NCI-H1436 (cell line): ENCODE results near the gene THRB.

Experiments
- DNase-seq: peaks from one replicate; lab custom pipeline; 2025; lab: John Stamatoyannopoulos, UW

The THRB gene

DNA sequence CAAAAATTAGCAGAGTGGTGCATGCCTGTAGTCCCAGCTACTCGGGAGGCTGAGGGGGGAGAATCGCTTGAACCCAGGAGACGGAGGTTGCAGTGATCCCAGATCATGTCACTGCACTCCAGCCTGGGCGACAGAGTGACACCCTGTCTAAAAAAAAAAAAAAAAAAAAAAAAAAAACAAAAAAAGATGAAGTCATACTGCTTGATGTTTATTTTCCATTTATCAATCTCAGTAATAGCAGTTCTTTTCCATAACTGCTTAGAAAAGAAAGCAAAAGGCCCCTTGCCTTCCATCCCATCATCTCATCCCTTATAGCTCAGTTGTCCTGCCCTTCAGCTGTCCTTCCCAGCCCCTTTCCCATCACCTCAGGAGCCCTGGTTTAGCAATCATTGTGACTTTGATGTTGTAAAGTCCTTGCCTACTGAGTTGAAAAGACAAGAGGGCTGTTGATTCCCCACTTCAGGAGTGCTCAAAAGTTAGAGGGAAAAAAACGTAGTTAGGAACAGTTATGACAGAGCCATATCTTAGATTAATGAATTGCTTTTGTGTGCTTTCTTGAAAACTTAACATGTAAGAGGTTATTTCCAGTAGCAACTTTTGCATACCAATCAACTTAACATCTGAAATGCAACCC, 18.0 kb upstream of the THRB start:
- DNase-seq: no peak

DNA sequence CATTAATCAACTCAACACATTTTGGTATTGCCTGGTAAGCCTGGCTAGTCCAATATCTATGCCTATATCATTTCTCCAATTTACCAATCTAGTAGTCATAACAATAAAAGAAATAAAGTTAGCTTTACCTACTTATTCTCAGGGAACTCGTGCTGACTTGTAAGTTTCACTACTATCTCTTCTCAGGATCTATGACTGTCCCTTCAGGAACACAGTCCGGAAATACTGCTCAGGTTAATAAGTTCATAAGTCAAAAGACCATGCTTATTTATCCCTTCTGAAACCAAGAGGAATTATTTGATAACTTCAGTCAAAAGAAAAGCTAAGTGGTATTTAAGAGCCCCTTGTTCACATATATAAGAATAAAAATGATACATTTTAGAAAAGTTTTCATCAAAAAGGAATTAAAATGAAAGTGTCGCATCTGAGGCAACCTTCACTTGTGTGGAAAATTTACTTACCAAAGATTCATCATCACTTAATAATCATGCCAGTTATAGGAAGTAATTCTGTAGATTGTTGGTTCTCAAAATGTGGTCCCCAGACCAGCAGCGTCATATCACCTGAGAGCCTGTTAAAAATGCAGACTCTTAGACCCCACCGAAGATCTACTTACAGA, 15.5 kb upstream of the THRB start:
- DNase-seq: no peak

DNA sequence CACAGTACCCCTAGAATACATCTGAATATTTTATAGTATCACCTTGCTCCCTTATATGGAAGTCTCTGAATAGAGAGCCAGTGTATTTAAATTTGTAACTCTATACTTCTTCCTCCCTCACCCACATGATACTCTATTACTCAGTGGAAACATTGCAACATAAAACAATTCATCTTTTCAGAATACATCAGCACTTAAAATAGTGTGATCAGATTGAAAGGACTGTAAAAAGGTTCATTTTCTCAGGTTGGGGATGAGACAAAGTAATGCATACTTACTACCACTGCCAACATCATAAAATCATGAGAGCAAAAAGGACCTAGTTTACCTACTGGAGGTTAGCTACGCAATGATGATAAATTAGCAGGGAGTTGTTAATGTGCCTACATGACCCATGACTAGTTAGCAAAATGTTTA, 13.8 kb upstream of the THRB start:
- DNase-seq: no peak

DNA sequence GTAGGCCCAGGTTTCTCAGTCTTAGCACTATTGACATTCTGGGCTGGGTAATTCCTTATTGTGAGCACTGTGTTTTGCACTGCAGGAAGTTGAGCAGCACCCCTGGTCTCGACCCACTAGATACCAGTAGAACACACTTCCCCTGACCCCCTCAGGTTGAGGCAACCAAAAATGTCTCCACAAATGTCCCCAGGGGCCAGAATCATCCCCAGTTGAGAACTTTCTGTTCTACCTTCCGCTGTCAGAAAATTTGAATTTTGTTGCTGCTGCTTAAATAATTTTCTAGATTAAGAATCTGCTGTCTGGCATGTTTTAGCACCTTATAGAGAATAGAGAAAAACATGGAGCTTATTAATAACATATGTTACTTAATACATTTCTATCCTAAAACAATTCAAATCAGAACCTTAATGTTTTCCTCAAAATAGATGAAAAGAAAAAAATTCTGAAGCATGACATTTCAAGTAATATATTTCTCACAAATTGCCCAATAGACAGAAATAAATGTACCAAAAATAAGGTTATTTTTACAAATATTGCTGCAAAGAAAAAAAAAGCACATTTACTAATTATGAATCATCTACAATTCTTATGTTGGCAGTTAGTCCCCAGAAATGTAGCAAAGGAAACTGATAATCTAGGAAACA, 13.2 kb upstream of the THRB start:
- no peak for DNase-seq

DNA sequence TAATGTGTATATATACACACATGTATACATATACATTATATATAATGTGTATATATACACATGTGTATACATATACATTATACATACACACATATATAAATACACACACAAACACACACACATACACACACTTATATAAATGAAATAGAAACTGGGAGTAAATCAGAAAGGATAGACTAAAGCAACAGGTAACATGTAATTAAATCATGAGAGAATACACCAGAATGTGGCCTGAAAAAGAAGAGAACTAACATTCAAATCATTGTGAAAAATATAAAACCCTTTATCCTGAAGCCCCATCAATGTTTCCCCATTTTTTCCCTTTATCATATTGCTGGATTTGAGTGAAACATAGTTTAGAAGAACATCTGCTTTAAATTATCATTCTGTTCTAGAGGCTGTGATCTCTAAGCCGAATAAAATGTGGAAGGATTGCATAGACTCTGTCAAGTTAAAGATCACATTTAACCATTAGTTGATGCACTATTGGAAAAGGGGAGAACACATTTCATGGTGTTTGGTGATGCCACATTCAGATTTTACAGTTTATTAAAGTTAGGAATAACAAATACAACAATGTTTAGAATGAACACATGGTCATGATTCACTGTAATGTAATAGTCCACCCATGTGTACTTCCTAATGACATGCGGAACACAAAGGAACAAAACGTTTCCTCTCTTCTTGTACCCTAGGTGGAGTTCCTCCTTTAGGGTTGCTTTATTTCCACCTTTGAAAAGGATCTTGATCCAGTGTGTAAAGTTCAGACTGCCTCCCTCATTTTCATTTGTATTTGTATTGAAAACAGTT, 12.5 kb upstream of the THRB start:
- DNase-seq: no peak

DNA sequence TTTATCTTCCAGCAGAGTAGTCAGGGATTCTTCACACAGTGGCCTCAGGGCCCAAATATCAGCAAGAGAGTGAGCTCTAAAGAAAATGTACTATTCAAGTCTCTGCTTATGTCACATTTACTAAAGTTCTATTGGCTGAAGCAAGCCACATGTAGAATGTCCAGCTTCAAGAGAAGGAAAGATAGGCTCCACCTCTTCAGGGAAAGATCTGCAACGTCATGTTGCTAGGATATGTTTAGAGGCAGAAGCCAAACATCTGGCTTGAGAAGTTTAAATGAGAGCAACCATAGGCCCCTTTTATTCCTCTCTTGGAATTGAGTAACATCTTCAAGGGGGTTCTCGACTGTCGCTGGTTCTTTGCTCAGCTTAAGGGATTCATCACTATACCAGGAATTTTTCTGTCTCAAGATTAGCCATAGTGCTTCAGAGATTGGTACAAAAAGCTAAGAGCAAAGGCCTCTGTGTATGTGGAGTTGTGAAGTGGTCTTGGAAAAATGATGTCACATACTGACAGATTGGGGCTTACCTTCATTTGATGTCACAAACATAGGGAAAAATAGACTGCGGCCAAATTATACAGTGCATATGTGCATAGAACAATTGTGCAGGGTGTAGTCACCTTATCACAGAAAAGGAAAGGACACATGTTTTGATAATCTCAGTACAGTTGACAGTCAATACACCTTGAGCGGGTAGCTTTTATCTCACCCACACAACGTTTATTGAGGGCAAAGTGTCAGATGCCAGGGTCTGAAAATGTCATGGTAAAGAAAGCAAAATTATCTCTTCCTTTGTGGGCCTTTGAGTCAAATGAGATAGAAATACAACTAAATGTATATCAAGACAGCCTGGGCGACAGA, 11.3 kb upstream of the THRB start:
- DNase-seq: no peak

DNA sequence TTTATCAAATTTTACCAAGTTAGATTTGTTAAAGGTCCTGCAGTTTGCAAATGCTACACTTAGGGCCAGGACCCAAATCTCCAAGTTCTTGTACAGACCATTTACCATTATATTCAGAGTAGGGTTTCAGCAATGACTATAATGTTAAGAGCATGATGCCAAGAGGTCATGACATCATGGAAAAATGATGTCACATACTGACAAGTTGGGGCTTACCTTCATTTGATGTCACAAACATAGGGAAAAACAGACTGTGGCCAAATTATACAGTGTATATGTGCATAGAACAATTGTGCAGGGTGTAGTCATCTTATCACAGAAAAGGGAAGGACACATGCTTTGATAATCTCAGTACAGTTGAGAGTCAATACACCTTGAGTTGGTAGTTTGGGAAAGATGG, 10.1 kb upstream of the THRB start:
- no peak for DNase-seq

DNA sequence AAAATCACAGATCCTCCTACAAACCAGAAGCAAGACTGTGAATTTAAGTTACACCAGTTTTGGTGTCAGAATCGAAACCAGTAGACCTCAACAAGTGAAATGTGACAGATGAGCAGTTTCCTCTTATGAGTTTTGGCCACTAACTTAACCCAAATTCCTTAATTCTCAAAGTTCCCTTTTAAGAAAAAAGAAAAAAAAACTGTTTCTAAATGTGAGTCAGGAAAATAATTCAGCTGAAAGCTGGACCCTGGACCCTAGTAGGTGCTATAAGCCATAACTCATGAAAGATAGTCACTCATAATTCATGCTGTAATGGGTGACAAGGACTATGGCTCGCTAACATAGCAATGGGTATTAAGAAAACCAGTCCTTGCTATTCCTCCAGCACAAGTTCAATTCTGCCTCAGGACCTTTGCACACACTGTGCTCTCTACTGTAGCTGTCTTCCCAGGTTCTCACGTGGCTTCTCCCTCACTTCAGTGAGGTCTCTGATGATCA, 9.0 kb upstream of the THRB start:
- no peak for DNase-seq

DNA sequence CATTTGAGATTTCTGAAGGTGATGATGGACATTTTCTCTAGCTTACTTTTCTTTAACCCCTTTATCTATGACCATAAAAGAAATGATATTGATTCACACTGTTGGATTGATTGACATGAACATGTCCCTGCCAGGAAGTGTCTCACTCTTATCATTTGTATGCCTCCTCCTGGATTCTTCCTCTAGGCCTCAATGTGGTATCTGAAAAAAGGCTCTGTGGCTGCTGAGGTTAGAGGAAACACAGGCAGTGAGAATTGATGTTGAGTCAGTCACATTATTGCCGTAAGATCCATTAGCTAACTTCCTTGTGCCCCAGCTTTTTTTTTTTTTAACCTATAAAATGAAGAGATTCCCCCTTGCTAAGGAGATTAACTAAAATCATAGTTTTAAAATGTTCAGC, 8.0 kb upstream of the THRB start:
- DNase-seq: no peak

DNA sequence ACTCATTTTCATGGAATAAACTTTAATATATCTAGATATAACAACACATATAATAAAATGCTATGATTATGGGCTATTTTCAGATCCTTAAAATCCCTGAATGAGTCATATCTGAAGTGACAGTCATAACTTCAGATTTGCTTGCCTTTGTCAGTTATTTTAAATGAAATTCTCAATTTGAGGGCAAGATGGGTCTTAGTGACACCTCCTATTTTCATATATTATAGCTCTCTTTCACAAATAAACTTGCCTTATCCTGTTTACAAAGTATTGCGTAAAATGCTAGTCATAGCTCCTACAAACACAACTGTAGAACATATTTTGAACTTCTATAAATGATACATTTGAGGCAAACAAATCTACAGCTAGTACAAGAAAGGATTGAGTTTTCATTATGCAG, 6.2 kb upstream of the THRB start:
- no peak for DNase-seq

DNA sequence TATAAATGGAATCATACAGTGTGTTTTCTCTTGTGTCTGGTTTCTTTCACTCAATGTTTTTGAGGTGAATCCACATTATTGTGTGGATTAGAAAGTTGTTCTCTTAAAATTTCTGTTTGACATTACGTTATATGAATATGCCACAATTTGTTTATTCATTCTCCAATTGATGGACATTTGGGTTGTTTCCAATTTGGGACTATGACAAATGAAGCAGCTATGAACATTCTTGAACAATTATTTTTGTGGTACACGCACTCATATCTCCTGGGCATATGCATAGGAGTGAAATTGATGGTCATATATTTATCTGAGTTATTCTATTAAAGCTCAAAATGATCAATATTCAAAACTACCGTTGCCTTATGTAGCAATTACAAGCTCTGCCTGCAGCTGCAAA, 5.3 kb upstream of the THRB start:
- no peak for DNase-seq

DNA sequence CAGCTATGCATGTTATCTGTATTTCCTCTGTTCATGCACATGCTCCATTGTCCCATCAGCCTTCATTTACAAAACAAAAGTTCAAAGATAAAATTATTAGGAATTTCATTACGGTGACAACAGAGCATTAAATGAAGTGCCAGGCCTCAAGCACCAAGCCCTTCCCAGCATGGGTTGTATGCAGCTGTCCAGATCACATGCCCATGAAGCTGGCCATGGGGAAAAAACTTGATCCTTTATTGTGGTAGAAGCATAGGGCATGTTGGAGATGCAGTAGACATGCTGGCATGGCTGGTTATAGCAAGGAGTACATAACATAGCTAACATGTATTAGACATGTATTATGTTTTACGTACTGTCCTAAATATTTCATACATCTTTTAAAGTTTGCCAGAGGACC, 4.1 kb upstream of the THRB start:
- no peak for DNase-seq

DNA sequence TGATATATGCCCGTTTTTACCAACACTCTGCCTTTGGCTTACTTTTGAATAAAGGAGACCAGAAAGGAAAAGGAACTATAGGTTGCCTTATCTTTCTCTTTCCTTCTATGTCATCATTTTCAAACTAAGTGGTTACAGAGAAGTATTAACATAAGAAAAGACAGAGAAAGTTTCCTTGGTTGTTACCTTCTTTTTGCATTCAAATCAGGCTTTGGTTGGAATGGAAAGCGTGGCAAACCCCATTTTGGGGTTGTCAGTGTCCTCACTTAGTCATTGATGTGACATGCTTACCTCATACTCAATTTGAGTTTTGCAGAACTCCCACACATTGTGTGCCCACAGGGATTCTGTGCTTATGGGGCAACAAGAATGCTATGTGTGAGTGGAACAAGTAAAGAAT, 3.7 kb upstream of the THRB start:
- DNase-seq: no peak

DNA sequence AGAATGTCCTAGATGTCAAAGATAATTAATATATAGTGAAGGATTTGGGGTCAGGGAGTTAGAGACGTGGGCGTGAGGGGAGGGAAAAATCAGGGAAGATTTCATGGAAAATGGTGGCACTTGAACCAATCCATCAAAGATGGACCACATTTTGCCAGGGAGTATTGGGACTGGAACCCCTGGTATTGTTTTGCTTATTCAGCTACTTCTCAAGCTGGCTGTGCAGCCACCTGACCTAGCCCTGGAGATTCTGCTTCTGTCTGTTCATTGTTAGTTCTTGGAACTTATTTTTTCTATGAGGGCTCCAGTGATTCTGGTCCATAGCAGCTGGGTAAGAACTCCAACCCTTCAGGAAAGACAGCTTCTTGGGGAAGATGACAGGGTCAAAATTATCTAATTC, 3.3 kb upstream of the THRB start:
- DNase-seq: no peak

DNA sequence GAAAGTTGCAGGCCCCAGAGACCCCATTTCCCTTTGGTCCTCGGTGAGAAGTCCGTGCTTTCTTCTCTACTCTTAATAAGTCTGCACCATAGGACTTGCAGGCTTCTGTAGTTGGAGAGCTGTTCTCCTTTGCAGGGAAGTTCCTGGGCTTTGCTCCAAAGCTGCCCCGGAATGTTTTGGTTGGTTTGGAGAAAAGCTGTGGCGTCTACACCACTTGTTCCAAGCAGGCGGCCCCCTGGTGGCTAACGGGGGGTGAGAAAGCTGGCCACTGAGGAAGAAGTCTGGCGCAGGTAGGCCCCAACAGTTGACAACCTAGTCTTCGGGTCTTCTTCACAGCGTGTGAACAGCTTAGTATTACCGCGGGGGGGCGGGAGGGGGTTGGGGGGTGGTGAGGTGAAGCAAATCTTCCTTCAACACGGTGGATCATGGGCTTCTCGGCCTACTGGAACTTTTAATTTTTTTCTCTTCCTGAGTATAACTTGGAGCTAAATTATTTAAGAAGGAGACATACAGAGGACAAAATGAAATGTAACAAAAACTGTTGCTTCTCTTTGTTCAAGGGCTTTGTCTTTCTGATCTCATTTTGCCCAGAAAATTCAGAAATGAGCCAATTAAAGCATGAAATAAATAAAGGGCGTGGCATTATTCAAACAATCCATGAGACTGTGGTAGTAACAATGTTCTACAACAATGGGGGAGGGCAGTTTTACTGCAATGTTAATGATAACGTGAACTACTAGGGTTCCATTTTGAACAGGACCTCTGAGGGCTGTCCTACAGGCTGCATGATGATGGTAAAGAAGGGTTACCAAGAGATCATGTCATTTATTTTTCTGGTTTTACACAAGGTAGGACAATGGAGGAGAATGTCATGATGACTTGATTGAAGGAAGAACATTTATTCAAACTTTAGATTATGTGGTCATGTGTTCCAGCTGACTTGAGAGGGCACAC, 2.2 kb upstream of the THRB start:
- DNase-seq: no peak

DNA sequence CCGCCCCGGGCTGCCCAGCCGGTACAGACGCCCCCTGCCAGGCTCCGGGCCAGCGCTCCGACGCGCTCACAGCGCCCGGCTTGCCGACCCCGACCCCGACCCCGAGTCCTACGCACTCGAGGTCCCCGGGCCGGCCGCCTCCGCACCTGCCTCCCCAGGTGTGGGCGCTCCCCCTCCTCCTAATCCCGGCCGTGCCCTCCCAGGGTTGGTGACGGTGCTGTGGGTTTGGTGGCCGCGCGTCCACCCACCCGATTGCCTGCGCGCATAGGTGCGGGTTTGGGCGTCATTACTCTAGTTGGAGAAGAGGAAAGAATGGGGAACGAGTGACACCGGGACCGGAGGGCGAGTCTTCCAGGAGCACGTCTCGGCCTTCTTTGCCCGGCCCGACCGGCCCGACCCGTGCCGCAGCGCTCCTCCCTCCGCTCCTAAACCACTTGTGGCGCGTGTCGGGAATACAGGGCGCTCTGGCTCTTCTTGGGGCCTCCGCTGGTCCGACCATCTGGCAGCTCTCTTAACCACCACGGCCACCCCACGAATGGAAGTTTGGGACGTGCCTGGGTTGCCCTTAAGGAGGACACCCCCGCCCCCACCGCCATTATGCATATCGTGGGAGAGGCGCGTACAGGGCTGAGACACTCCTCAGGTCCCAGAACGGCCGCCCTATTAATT, 810 bp upstream of the THRB start:
- DNase-seq: no peak

DNA sequence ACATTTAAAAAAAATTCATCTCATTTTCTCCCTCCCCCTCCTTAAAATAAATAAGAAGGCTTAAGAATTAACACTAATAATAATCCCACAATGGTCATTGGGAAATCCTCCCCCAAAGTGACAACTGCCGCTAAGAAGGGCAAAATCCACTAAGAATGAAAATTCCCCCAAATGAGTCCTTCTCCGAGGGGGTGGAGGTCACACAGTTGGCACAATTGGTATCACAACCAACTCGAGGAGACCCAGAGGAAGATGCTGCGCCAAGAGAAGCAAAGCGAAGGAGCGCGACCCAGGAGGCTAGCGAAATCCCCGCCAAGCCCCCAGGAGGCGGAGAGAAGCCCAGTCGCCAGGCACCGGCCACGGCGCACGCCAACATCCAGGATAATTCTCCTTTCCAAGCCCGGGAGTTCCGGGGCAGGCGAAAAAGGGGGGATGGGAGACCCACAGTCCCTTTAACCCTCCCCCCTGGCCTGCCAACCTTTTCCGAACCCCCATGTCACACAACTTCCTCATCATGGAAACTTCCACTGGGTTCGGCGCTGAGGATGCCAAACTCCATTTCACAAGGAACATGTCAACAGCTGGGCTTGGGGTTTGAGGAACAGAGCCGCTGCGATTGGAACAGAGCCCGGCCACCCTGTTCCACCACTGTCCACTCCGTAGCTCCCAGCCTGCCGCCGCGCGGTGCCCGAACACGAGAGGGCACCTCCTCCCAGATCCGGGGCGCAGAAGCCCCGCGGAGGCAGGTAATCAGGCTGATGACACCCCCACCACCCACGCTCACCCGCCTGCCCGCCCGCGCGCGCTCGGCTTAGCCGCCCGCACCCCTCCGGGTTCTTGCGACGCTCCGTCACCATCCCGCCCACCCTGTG, 668 bp downstream of the THRB start:
- DNase-seq: no peak

DNA sequence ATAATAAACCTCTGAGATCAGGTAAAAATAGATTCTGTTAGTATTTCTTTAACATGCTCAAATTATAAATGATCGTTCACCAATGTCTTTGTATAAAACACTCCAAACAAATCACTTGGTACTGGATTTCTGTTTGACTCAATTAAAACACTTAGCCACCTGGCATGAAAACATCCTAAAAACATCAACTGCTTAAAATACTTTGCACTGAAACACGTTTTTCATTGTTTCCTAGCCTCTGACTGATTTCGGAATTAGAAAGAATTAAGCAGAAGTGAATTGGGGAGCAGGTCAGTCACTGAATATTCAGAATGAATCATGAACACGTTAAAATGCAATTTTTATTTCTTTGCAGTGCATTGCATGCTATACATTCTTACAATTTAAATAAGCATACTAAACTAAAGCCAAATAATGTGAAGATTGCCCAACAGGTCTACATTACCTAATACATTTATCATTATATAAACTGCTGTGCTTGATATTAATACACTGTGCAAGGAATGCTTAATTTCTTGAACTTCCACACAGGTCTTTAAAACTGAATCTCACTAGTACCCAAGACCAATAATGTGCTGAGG, 1.6 kb downstream of the THRB start:
- no peak for DNase-seq

DNA sequence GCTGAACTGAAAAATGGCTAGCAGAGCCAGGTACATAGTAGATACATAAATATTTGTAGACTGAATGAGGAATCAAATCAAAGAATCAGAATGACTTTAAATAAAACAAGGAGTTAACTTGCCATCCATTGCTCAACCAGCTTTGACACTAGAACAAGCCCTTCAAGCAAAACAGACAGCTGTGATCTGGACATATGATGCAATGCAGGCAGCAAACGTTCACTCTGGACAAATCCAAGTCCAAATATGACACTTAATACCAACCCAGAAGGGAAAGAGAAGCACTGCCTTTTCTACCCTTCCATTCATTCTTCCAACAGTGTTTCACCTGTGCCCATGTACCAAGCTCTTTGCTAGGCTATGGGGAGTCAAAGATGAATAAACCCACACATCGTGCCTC, 4.5 kb downstream of the THRB start:
- no peak for DNase-seq
